Measurements from ENCODE around the gene RIN1. TPM values are rescaled to one million over a fixed set of nuclear protein-coding genes. Genes with fewer than 3 reads are reported as not detected.
A peak's percentile ranks its signal among the peaks of the same experiment; 100 is the strongest.

The RIN1 gene
- total RNA-seq, 1 experiment from 2014 or later, result 4.3 TPM

GRCh38 chr11:66294626-66295620 lies 41.3 kb downstream of the RIN1 start:
- DNase-seq (ENCODE audit: low spot score), result no peak

GRCh38 chr11:66293777-66294625 lies 42.2 kb downstream of the RIN1 start:
- no peak for DNase-seq (ENCODE audit: low spot score)

GRCh38 chr11:66293352-66293751 lies 42.9 kb downstream of the RIN1 start:
- DNase-seq (ENCODE audit: low spot score), result no peak

- DNase-seq (ENCODE audit: low spot score), result no peak
These were observed 43.5 kb downstream of the RIN1 start for GRCh38 chr11:66292543-66293332.

- no peak for DNase-seq (ENCODE audit: low spot score)
These were observed 44.3 kb downstream of the RIN1 start, which contains the start of gene TMEM151A for GRCh38 chr11:66291706-66292542. Gene TMEM151A, plus strand, starts transcription at chr11:66291894. Its CDS starts 120 bp downstream, at chr11:66292014.

- no peak for DNase-seq (ENCODE audit: low spot score)
These were observed 44.9 kb downstream of the RIN1 start for GRCh38 chr11:66291303-66291705.

- no peak for DNase-seq (ENCODE audit: low spot score)
These were observed 46.0 kb downstream of the RIN1 start for GRCh38 chr11:66290330-66290621.

- no peak for DNase-seq (ENCODE audit: low spot score)
These were observed 46.5 kb downstream of the RIN1 start for GRCh38 chr11:66289548-66290329.

- peak; percentile 100 for DNase-seq (ENCODE audit: low spot score)
These were observed 47.3 kb downstream of the RIN1 start, which contains the start of gene YIF1A for GRCh38 chr11:66288671-66289547. Gene YIF1A, minus strand, starts transcription at chr11:66289143. Its CDS starts 158 bp downstream, at chr11:66288985.

- DNase-seq (ENCODE audit: low spot score), result no peak
These were observed 48.2 kb downstream of the RIN1 start for GRCh38 chr11:66287889-66288670.

- no peak for DNase-seq (ENCODE audit: low spot score)
These were observed 48.9 kb downstream of the RIN1 start for GRCh38 chr11:66287211-66287888.

GRCh38 chr11:66286699-66287098 lies 49.5 kb downstream of the RIN1 start:
- DNase-seq (ENCODE audit: low spot score), result no peak

- no peak for DNase-seq (ENCODE audit: low spot score)
These were observed 50.8 kb downstream of the RIN1 start for GRCh38 chr11:66285250-66285947.

GRCh38 chr11:66284526-66285078 lies 51.6 kb downstream of the RIN1 start:
- no peak for DNase-seq (ENCODE audit: low spot score)

- DNase-seq (ENCODE audit: low spot score), result no peak
These were observed 52.7 kb downstream of the RIN1 start for GRCh38 chr11:66283461-66284105.

Data from H4 (cell line).